HG03558 (cell line): Measurements from ENCODE around the gene SEH1L.
"Not testable (repeated sequence)": the region's sequence is repeated elsewhere in the genome, so short reads cannot be mapped to it uniquely, and the experiment has no call there.

Source experiments
- ATAC-seq: cut with Tn5 transposase; IDR thresholded peaks from one replicate; pipeline ENCODE4 v1.9.1; 2021; ENCODE audit warnings: moderate number of reproducible peaks; ENCODE audit not compliant: unreplicated experiment; ENCODE audit errors: extremely low read depth

Gene SEH1L

GRCh38 chr18:12993439-12993838 is 45.6 kb downstream of the SEH1L start:
- no peak for ATAC-seq

- no peak for ATAC-seq
These were observed 47.6 kb downstream of the SEH1L start for GRCh38 chr18:12995424-12995823.

DNA sequence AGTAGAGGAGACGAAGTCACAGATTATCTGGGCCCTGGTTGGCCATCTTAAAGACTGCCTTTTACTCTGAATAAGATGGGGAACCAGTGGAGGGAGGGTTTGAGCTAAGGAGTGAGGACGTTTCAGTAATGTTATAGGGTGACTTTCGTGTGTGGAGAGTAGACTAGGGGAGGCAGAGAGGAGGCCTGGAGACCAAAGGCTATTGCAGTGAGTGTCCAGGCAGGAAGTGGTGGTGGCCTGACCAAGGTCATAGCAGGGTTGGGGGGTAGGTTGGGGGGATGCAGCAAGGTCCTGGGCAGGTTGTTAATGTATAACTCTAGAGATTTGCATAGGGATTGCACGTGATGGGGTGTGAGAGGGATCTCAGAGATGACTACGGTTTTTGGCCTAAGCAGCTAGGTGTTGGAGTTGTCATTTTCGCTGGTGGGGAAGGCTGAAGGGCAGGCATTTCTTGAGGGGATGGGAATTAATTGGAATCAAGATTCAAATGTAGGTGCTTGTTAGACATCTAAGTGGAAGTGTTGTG is 48.2 kb downstream of the SEH1L start:
- ATAC-seq: no peak

DNA sequence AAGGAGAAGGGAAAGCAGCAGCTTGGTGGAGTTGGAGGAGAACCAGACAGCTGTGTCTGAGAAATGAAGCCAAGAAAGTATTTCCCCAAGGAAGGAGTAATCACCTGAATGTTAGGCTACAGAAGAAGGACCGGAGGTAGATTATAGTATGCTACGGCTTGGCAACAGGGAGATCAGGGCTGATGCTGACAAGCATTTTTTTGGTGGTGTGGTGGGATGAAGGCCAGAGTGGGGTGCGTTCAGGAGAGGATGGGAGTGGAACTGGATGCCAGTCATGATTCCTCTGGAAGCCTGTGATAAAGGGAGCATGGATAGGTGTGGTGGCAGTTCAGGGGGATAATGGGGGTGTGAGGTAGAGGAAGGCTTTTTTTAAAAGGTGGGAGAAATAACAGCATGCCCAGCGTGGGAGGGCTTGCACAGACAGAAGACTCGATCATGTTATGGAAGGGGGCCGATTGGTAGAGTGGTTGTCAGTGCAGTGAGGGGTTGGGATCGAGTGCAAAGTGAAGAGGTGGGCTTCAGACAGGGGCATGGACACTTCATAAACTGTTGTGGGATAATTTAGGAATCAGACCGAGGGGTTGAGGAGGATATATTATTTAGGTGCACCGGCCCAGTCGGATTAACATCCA is 49.0 kb downstream of the SEH1L start:
- ATAC-seq: no peak

DNA sequence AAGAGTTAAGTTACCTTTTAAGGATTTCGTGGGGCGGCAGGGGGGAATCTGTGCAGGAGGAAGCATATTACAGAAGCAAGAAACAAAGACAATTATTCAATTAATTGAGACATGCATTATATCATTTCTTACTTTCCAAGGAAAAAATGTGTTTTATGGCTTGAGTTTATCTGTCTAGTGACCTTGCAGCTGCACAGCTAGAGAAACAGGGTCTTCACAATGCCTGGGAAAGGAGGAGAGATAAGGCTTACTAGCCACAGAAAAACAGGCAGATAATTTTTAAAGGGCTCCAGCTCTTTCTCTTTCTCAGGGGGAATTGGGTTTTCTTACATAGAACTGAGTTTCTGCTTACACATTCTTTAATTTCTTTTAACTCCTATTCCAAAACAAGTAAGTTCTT is 49.5 kb downstream of the SEH1L start:
- ATAC-seq: not testable (repeated sequence)

GRCh38 chr18:12998332-12999060 is 50.7 kb downstream of the SEH1L start:
- ATAC-seq: no peak

- no peak for ATAC-seq
These were observed 55.7 kb downstream of the SEH1L start for GRCh38 chr18:13003466-13003896.

- no peak for ATAC-seq
These were observed 56.6 kb downstream of the SEH1L start for GRCh38 chr18:13004396-13004795.

DNA sequence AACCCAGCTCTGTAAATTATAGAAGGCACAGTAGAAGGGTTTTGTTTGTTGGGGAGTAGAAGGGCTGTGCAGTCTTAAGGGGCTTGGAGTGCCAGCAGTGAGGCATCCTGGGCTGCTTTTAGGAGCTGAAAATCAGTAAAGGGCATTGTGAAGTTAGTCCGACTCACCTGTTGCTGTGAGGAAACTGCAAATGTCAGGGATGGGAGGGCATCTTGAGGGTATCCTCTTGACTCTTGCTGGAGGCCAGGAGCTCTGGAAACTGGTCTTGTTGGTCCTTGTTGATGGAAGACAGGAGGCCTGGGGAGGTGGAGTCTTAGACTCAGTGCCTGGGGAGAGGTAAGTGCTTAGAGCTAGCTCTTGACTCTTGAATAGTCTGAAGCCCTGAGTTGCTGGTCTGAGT is 57.5 kb downstream of the SEH1L start:
- ATAC-seq: no peak

- no peak for ATAC-seq
These were observed 58.9 kb downstream of the SEH1L start for GRCh38 chr18:13006531-13007247.

GRCh38 chr18:13007248-13007560 is 59.4 kb downstream of the SEH1L start:
- no peak for ATAC-seq

GRCh38 chr18:13011719-13012118 is 63.9 kb downstream of the SEH1L start:
- no peak for ATAC-seq

- ATAC-seq: no peak
These were observed 66.4 kb downstream of the SEH1L start for GRCh38 chr18:13014232-13014631.

DNA sequence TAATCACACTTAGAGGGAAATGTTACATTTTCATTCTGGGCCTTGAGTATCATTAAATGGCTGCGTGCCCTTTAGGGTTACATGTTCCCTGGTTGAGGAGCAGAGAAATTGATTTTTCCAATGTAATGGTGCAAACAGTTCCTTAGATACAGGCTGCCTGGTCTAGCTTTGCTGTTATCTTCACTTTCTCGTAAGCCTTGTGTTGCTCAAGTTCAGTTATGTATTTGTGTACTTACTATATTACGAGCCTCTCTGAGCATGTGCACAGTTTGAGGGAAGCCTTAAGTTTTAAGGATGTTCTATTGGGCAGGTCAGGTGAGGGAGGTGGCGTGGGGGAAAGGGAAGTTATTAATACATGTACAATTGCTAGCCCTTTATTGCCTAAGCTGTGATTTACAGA is 67.0 kb downstream of the SEH1L start:
- no peak for ATAC-seq

DNA sequence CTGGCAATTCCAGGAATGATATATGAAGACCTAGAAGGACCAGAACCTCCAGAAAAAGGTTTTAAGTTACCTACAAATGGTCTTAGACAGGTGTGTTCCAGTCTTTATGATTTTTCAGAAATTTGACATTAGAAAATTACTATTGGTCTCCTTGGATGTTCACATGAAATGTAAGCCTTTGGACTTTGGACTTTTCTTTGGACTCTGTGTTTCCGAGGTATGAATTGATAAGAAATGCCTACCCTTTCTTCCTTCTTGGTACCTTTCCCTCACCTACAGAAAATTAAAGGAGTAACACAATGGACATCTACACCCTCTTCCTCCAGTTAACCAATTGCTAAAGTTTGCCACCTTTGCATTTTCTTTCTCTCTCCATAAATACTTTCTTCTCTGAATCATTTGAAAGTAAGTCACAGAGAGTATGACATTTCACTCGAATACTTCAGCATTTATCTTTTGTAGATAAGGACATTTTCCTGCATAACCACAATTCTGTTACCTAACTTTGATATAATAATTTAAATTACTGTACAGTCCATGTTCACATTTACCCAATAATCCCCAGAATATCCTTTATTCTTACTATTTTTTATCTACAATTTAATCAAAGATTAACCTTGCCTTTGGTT is 69.5 kb downstream of the SEH1L start:
- ATAC-seq: no peak

- no peak for ATAC-seq
These were observed 70.6 kb downstream of the SEH1L start for GRCh38 chr18:13018374-13018773.

GRCh38 chr18:13019301-13019700 is 71.5 kb downstream of the SEH1L start:
- ATAC-seq: no peak

GRCh38 chr18:13022644-13023043 is 74.8 kb downstream of the SEH1L start:
- ATAC-seq: no peak

- no peak for ATAC-seq
These were observed 77.4 kb downstream of the SEH1L start for GRCh38 chr18:13025233-13025632.

DNA sequence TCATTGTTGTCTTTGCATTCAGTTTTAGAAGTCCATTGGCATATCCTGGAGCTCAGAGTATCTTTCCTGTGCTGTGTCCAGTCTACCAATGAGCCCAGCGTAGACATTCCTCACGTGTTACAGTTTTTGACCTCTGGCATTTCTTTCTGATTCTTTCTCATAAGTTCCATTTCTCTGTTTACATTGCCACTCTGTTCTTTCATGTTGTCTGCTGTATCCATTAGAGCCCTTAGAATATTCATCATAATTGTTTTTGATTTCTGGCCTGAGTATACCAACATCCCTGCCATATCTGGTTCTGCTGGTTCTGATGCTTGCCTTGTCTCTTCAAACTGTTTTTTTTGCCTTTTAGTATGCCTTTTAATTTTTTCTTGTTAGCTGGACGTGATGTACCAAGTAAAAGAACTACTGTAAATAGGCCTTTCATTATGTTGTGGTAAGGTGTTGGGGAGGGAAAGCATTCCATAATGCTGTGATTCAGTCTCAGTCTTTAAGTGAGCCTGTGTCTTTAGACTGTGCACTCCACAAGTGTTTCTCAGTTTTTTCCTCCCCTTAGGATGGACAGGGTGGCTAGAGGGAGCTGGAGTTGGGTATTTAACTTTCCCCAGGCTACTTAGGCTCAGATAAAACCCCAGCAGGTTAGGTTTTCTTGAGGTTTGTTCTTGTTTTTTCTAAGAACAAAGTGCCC is 78.9 kb downstream of the SEH1L start:
- ATAC-seq: no peak
